H1 (cell line): ENCODE results near the gene VPS41.

Source experiments
- CHD2 ChIP-seq: IDR thresholded peaks from 2 replicates; pipeline ENCODE4 v1.6.1; 2012; ENCODE audit warnings: low read length, improper control_type of control experiment
- EGR1 ChIP-seq: IDR thresholded peaks from 2 replicates; pipeline ENCODE4 v1.6.1; 2011; ENCODE audit warnings: low read depth, low read length, borderline replicate concordance
- EZH2 ChIP-seq: fragments of 200-600 bp; sonication (generic); IDR thresholded peaks from 2 replicates; pipeline ENCODE4 v1.7.1; 2012; ENCODE audit warnings: low read depth, mild to moderate bottlenecking, moderate library complexity, low read length, inconsistent platforms; ENCODE audit not compliant: severe bottlenecking
- FOSL1 ChIP-seq: IDR thresholded peaks from 2 replicates; pipeline ENCODE4 v1.6.1; 2011; ENCODE audit warnings: mild to moderate bottlenecking, low read depth, low read length, moderate library complexity; ENCODE audit not compliant: insufficient read depth
- JUN ChIP-seq: IDR thresholded peaks from 2 replicates; pipeline ENCODE4 v1.6.1; 2011; ENCODE audit warnings: low read depth, mild to moderate bottlenecking, improper control_type of control experiment, low read length
- POLR2A ChIP-seq, 2 experiments: IDR thresholded peaks; 1 replicate in 1 of 2; 2 replicates in 1 of 2; pipeline ENCODE4 v1.6.1; 2011; ENCODE audit warnings: low read depth in 2 of 2, low read length in 2 of 2, mild to moderate bottlenecking in 2 of 2; ENCODE audit errors: control extremely low read depth in 1 of 2
- POLR2AphosphoS5 ChIP-seq: IDR thresholded peaks from 2 replicates; pipeline ENCODE4 v1.6.1; 2011; ENCODE audit warnings: low read depth, low read length
- RAD21 ChIP-seq, 2 experiments: IDR thresholded peaks in 1 of 2; conservative IDR thresholded peaks in 1 of 2; 2 replicates each; pipeline ENCODE4 v1.6.1; 2011; ENCODE audit warnings: low read depth in 2 of 2, low read length in 2 of 2, improper control_type of control experiment in 1 of 2, inconsistent platforms in 1 of 2, mild to moderate bottlenecking in 1 of 2, moderate library complexity in 1 of 2
- RFX5 ChIP-seq: IDR thresholded peaks from 2 replicates; pipeline ENCODE4 v1.6.1; 2011; ENCODE audit warnings: low read depth, low read length, improper control_type of control experiment, borderline replicate concordance
- YY1 ChIP-seq: IDR thresholded peaks from 2 replicates; pipeline ENCODE4 v1.6.1; 2011; ENCODE audit warnings: low read depth, mild to moderate bottlenecking, low read length
- TF ChIP-seq, protein P1 (sequence below): IDR thresholded peaks from 2 replicates; pipeline ENCODE4 v1.6.1; 2012; ENCODE audit warnings: inconsistent platforms
- TF ChIP-seq, protein P2 (sequence below): IDR thresholded peaks from 2 replicates; pipeline ENCODE4 v1.6.1; 2012; ENCODE audit warnings: low read length, inconsistent platforms
- TF ChIP-seq, protein P3 (sequence below), 3 experiments: IDR thresholded peaks; 1 replicate in 2 of 3; 2 replicates in 1 of 3; pipeline versions ENCODE4 v1.5.1 to v1.6.1; 2011; ENCODE audit warnings: low read length in 3 of 3, mild to moderate bottlenecking in 3 of 3, inconsistent platforms in 2 of 3, low read depth in 1 of 3, moderate library complexity in 1 of 3; ENCODE audit not compliant: insufficient read depth in 1 of 3; ENCODE audit errors: control extremely low read depth in 1 of 3
- TF ChIP-seq, protein P4 (sequence below): IDR thresholded peaks from 2 replicates; pipeline ENCODE4 v1.6.1; 2012; ENCODE audit warnings: inconsistent platforms

DNA sequence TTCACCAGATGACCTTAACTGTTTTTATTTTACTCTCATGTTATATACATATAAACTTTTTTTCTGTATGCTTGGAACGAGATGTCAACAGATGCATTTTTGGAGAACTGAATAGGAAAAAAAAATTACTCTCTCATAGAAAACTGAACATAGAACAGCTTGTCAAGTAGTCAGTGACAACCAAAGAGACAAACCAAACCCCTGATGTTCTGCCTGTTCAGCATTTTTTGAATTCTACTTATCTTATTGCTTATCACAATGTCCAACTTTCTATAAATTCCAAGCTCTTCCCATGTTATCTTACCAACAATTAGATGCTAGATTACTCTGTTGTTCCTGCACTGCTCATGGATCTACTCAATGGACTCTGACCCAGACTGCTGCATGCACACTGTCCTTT is 95.2 kb downstream of the VPS41 start:
- TF ChIP-seq RFX5 (no peak), POLR2AphosphoS5 (no peak), POLR2A (IDR thresholded peaks at IDR 0.05; ENCODE audit: control extremely low read depth in 1 of 2, low read depth in 2 of 2, low read length in 2 of 2) (no peak), YY1 (no peak), JUN (no peak), EGR1 (no peak), FOSL1 (no peak), EZH2 (no peak), CHD2 (no peak), RAD21 (IDR thresholded peaks at IDR 0.05 in 1 of 2, conservative IDR thresholded peaks at IDR 0.05 in 1 of 2; ENCODE audit: low read depth in 2 of 2, low read length in 2 of 2) (no peak)
- TF ChIP-seq, protein P1, sequence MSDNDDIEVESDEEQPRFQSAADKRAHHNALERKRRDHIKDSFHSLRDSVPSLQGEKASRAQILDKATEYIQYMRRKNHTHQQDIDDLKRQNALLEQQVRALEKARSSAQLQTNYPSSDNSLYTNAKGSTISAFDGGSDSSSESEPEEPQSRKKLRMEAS, result no peak
- TF ChIP-seq, protein P2, sequence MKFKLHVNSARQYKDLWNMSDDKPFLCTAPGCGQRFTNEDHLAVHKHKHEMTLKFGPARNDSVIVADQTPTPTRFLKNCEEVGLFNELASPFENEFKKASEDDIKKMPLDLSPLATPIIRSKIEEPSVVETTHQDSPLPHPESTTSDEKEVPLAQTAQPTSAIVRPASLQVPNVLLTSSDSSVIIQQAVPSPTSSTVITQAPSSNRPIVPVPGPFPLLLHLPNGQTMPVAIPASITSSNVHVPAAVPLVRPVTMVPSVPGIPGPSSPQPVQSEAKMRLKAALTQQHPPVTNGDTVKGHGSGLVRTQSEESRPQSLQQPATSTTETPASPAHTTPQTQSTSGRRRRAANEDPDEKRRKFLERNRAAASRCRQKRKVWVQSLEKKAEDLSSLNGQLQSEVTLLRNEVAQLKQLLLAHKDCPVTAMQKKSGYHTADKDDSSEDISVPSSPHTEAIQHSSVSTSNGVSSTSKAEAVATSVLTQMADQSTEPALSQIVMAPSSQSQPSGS, result no peak
- TF ChIP-seq, protein P3, sequence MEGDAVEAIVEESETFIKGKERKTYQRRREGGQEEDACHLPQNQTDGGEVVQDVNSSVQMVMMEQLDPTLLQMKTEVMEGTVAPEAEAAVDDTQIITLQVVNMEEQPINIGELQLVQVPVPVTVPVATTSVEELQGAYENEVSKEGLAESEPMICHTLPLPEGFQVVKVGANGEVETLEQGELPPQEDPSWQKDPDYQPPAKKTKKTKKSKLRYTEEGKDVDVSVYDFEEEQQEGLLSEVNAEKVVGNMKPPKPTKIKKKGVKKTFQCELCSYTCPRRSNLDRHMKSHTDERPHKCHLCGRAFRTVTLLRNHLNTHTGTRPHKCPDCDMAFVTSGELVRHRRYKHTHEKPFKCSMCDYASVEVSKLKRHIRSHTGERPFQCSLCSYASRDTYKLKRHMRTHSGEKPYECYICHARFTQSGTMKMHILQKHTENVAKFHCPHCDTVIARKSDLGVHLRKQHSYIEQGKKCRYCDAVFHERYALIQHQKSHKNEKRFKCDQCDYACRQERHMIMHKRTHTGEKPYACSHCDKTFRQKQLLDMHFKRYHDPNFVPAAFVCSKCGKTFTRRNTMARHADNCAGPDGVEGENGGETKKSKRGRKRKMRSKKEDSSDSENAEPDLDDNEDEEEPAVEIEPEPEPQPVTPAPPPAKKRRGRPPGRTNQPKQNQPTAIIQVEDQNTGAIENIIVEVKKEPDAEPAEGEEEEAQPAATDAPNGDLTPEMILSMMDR (IDR thresholded peaks at IDR 0.05; ENCODE audit: control extremely low read depth in 1 of 3, insufficient read depth in 1 of 3, low read depth in 1 of 3, low read length in 3 of 3), result no peak
- TF ChIP-seq, protein P4, sequence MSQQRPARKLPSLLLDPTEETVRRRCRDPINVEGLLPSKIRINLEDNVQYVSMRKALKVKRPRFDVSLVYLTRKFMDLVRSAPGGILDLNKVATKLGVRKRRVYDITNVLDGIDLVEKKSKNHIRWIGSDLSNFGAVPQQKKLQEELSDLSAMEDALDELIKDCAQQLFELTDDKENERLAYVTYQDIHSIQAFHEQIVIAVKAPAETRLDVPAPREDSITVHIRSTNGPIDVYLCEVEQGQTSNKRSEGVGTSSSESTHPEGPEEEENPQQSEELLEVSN, result no peak
